RPMI8226 (cell line): ENCODE measurements around the gene WDR83.
"Not testable (repeated sequence)": the region's sequence is repeated elsewhere in the genome, so short reads cannot be mapped to it uniquely, and the experiment has no call there.

Experiments
- DNase-seq: peaks from one replicate; pipeline ENCODE4 v3.0.0-alpha.2; 2015

WDR83 gene

GRCh38 chr19:12687496-12688196 lies 21.0 kb downstream of the WDR83 start, which contains the start of gene GNG14:
TSS of gene GNG14 (plus strand) at chr19:12687998. CDS start at chr19:12688049, 51 bp downstream.
- DNase-seq, result no peak

DNA sequence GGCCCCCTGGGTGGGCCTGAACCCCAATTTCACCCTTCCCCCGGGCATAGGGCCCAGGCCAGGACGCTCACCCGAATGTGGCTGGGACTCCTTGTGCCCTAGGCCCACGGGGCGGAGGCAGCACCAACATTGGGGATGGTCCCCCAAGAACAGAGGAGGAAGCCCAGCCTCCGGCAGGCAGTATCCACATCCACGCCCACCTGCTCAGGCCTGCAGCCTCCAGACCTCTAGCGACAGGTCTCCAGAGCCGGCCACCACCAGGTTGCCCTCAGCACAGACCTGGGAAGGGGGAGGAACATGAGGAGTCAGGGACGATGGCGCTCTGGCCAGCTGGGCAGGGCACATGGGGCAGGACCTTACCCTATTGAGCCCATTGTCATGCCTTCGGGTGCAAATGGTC lies 22.4 kb downstream of the WDR83 start:
- DNase-seq, result no peak

DNA sequence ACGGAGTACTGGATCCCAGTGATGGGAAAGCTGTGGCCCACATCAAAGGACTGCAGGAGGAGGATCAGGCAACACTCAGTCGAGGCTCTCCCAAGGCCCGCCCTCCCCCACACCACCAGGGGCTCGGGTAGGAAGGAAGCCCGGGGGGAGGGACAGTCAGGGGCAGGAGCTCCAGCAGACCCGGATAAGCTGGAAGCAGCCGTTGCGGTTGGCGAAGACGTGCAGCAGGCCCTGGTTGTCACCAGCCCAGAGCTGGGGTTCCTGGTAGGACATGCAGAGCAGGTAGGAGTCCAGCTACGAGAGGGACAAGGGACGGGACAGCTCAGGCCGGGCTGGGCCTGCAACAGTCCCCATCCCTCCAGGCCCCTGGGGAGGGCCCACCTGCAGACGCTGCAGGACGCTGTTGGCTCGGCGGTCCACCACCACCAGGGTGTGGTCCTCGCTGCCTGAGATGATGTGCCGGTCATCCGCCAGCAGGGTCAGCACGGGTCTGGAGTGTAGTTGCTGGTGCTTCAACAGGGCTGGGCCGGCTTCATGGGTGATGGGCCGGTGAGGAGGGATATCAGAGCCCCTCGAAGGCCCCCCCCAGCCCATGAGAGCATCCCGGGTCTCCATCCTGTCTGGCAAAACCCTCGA lies 23.1 kb downstream of the WDR83 start:
- DNase-seq, result no peak

GRCh38 chr19:12692960-12693359 lies 26.4 kb downstream of the WDR83 start:
- DNase-seq, result no peak

DNA sequence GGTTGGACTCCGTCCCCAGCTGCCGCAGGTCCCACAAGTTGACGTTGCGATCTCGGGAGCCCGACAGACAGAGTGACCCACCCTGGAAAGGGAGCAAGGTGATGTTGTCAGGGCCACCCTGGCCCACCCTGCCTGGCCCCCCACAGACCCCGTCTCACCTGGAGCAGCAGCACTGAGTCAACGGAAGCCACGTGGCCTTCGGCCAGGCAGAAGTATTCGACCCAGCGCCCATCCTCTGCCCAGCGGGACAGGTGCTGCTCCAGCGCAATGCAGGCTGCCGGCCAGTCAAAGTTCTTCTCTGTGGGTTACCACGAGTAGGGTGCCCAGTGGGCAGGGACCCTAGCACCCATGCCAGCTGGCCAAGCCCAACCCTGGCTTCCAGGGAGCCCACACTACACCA lies 28.0 kb downstream of the WDR83 start:
- DNase-seq, result no peak

- DNase-seq, result no peak
Observed at GRCh38 chr19:12695096-12695495, 28.5 kb downstream of the WDR83 start.

- DNase-seq, result no peak
Observed at GRCh38 chr19:12695514-12695913, 28.9 kb downstream of the WDR83 start.

- peak; percentile 45 for DNase-seq
Observed at GRCh38 chr19:12695997-12696365, 29.4 kb downstream of the WDR83 start.

- DNase-seq, result peak; percentile 97
Observed at GRCh38 chr19:12696366-12697335, 30.0 kb downstream of the WDR83 start, which contains the start of gene FBXW9. TSS of gene FBXW9 (minus strand) at chr19:12696631. CDS start at chr19:12696581, 50 bp downstream.

- not testable (repeated sequence) for DNase-seq
Observed at GRCh38 chr19:12697425-12697824, 30.8 kb downstream of the WDR83 start.

- no peak for DNase-seq
Observed at GRCh38 chr19:12698138-12698537, 31.5 kb downstream of the WDR83 start.

DNA sequence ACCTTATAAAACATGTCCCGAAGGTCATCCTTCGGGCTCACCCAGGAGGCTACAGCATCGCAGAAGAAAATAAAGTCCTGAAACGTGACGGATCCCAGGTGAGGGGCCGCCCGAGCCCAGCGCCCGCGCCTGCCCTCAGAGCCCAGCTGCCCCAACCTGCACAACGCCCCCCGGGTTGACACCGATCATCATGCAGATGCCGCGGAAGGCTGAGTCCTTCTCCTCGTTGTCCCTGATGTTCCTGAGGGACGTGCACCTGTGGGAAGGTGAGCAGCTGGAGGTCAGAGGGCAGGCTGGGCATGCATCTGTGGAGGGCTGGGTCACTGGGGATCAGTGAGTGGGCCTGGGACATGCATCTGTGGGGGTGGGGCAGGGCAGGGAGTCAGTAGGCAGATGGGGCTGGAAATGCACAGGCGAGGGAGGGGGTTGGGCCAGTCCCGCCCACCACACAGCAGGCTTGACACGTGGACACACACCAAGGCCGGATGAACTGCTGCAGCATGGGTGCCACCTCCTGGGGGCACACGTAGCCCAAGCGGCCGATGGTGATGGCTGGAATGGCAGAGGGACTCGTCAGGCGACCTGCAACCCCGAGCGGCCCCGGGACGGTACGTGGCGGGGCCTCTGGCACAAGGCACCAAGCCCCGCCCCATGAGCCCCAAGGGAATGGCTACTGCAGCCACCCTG lies 35.1 kb downstream of the WDR83 start:
- DNase-seq, result no peak

DNA sequence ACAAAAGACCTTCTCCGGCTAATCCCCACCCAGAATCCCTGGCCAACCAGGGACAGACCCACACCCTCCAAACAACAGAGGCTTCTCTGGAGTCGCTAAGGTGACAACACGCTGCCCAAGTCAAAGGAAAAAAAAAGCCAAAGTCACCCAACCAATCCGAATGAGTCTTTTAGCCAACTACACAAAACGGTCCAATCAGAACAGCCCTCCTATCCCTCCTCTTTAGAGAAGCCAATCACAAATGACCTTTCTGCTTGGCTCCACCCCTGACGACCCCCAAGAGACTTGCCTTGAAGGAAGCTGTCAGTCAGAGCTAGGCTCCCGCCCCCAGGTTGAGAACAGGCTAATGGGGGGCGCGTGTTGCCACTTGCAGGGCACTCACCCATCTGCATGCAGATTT lies 36.4 kb downstream of the WDR83 start:
- DNase-seq, result no peak

- no peak for DNase-seq
Observed at GRCh38 chr19:12705169-12705568, 38.6 kb downstream of the WDR83 start.

DNA sequence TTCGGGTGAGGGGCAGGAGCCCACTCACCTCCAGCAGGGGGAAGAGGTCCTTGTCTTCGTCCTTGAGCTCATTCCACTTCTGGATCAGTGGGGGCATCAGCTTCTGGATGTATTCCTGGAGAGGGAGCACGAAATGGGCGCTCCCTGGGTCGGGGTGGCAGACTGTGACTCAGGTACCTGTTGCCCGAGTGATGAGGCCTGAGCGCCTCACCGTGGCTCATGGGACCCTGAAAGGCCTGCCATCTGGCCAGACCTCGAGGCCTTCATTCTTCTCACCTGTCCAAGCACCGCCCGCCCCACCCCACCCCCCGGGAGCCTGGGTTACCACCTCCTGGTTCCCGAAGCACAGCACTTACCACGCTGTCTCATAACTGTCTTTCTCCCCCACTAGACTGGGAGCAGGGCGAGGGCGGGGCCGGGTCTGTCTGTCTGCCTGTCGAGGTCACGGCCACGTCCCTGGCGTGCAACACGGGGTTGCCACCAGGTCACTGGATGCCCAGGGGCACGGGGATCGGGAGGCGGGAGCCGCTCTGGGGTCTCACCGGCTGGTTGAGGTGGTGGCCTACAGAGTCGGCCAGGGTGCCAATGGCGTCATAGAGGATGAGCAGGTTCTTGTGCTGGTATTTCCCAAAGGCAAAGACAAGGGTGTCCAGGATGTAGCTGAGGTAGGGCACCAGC lies 39.2 kb downstream of the WDR83 start:
- no peak for DNase-seq

GRCh38 chr19:12706332-12706718 lies 39.7 kb downstream of the WDR83 start:
- no peak for DNase-seq

DNA sequence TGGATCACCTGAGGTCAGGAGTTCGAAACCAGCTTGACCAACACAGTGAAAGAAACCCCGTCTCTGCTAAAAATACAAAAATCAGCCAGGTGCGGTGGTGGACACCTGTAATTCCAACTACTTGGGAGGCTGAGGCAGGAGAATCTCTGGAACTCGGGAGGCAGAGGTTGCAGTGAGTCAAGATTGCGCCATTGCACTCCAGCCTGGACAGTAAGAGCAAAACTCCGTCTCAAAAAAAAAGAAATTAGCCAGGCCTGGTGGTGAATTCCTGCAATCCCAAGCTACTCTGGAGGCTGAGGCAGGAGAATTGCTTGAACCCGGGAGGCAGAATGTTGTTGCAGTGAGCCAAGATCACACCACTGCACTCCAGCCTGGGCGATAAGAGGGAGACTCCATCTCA lies 42.0 kb downstream of the WDR83 start:
- no peak for DNase-seq

DNA sequence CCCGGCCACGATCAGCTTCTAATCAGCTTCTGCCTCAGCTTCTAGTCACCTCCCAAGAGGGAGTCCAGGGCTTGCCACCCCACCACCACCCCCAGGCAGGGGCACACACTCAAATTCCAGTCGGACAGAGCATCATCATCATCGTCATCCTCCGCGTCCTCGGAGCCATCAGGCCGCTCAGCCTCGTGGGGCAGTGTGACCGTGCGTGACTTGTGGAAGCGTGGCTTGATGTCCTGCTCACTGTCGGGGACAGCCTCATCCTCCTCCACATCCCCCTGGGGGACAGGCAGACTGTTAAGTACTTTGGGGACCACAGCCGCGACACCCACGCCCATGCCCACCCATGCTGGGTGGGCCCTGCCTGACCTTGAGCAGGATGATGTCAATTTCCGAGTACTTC lies 44.6 kb downstream of the WDR83 start:
- DNase-seq, result no peak

DNA sequence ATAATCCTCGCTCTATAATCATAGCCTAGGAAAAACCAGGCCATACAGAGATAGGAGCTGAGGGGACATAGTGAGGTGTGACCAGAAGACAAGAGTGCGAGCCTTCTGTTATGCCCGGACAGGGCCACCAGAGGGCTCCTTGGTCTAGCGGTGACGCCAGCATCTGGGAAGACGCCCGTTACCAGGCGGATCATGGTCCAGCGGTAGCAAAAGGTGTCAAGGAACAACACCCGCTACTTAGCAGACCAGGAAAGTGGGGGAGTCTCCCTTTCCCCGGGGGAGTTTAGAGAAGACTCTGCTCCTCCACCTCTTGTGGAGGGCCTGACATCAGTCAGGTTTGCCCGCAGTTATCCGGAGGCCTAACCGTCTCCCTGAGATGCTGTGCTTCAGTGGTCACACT lies 45.5 kb downstream of the WDR83 start:
- not testable (repeated sequence) for DNase-seq

DNA sequence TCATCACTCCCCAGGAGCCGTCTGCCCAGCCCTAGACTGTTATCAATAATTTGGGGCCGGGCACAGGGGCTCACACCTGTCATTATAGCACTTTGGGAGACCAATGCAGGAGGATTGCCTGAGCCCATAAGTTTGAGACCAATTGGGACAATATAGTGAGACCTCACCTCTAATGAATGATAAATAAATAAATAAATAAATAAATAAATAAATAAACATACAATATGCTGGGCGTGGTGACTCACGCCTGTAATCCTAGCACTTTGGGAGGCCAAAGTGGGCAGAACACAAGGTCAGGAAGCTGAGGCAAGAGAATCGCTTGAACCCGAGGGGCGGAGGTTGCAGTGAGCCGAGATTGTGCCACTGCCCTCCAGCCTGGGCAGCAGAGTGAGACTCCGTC lies 46.7 kb downstream of the WDR83 start:
- DNase-seq, result not testable (repeated sequence)

- DNase-seq, result no peak
Observed at GRCh38 chr19:12715102-12715501, 48.5 kb downstream of the WDR83 start.

DNA sequence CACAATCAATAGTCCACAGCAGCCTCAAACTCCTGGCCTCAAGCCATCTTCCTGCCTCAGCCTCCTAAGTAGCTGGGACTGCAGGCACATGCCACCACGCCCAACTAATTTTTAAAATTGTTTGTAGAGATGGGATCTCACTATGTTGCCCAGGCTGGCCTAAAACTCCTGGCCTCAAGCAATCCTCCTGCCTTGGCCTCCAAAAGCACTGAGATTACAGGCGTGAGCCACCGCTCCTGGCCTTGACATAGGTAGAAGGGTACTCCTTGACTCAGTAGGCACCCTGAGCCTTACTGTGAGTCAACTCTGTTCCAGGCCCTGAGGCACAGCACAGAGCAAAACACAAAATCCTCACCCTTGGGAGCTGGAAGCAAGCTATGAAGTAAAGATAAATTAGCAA lies 49.3 kb downstream of the WDR83 start:
- DNase-seq, result no peak
